ENCODE results near the gene PRDM2. TPM values are rescaled to one million over a fixed set of nuclear protein-coding genes. Genes with fewer than 3 reads are reported as not detected.

Gene PRDM2
- polyA plus RNA-seq, 3 donors: 4.1 to 22.5 (median 7.6) TPM

DNA sequence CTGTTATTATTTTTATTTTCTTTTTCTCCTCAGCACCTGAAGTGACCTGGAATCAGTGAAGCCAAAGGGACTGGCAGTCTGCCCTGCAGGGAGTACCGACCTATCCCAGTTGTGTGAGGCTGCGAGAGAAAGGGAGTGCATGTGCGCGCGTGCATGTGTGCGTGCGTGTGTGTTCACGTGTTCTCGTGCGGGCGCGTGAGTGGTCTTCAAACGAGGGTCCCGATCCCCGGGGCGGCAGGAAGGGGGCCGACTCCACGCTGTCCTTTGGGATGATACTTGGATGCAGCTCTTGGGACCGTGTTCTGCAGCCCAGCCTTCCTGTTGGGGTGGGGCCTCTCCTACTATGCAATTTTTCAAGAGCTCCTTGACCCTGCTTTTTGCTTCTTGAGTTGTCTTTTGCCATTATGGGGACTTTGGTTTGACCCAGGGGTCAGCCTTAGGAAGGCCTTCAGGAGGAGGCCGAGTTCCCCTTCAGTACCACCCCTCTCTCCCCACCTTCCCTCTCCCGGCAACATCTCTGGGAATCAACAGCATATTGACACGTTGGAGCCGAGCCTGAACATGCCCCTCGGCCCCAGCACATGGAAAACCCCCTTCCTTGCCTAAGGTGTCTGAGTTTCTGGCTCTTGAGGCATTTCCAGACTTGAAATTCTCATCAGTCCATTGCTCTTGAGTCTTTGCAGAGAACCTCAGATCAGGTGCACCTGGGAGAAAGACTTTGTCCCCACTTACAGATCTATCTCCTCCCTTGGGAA, 123.3 kb downstream of the PRDM2 start:
- H3K27ac ChIP-seq (ENCODE audit: low read depth in 1 of 2, low read length in 2 of 2): no peak overlapping the region
- no peaks in the 10 kb centered on the region for H4K20me1 ChIP-seq (ENCODE audit: insufficient read depth, low read length)
- H3K4me1 ChIP-seq (ENCODE audit: control insufficient read depth in 1 of 2, insufficient read depth in 2 of 2, low read length in 2 of 2): peaks cover 0 to 4% of the 10 kb centered on the region in 2 donors
- WGBS (ENCODE audit: insufficient coverage): 96% methylated on average over 22 of the region's 24 CpGs
- Mint-ChIP-seq H3K4me1 (peaks cover 9% of the 10 kb centered on the region), H3K27ac (peak overlapping the region in 1 of 7 donors; percentile 38), H3K27me3 (ENCODE audit: low read depth in 3 of 3) (peaks cover 0 to 4% (median 0%) of the 10 kb centered on the region in 3 donors), H3K4me3 (no peak overlapping the region), H3K36me3 (peaks cover 43 to 49% of the 10 kb centered on the region in 2 donors), H3K9me3 (peaks cover 0 to 2% (median 0%) of the 10 kb centered on the region in 7 donors)
- H3K27me3 ChIP-seq (ENCODE audit: control insufficient read depth in 2 of 2, insufficient read depth in 2 of 2, low read length in 2 of 2): no peaks in the 10 kb centered on the region
- no peak overlapping the region for H2AFZ ChIP-seq (ENCODE audit: insufficient read depth, low read depth, low read length, poor library complexity, severe bottlenecking)
- TF ChIP-seq, protein P1, sequence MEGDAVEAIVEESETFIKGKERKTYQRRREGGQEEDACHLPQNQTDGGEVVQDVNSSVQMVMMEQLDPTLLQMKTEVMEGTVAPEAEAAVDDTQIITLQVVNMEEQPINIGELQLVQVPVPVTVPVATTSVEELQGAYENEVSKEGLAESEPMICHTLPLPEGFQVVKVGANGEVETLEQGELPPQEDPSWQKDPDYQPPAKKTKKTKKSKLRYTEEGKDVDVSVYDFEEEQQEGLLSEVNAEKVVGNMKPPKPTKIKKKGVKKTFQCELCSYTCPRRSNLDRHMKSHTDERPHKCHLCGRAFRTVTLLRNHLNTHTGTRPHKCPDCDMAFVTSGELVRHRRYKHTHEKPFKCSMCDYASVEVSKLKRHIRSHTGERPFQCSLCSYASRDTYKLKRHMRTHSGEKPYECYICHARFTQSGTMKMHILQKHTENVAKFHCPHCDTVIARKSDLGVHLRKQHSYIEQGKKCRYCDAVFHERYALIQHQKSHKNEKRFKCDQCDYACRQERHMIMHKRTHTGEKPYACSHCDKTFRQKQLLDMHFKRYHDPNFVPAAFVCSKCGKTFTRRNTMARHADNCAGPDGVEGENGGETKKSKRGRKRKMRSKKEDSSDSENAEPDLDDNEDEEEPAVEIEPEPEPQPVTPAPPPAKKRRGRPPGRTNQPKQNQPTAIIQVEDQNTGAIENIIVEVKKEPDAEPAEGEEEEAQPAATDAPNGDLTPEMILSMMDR (IDR thresholded peaks at IDR 0.05): no peak
- intact Hi-C loops (cut with micrococcal nuclease): no loop called here
- no peaks in the 10 kb centered on the region for H3K79me2 ChIP-seq (ENCODE audit: insufficient read depth, low read length)
- H3K4me2 ChIP-seq (replicated peaks; ENCODE audit: extremely low read depth, low read length, poor library complexity, severe bottlenecking): no peak overlapping the region
- H3K9ac ChIP-seq (ENCODE audit: insufficient read depth, low read length, poor library complexity, severe bottlenecking): no peak overlapping the region
- no peaks in the 10 kb centered on the region for H3K9me3 ChIP-seq (replicated peaks in 1 of 2; ENCODE audit: control insufficient read depth in 1 of 2, insufficient read depth in 1 of 2, low read length in 2 of 2)
- H3K4me3 ChIP-seq (replicated peaks in 1 of 3; ENCODE audit: low read depth in 2 of 3, low read length in 3 of 3): no peak overlapping the region
- no peak for DNase-seq
- peaks cover 8 to 37% of the 10 kb centered on the region in 2 donors for H3K36me3 ChIP-seq (replicated peaks in 1 of 2; ENCODE audit: control insufficient read depth in 1 of 2, insufficient read depth in 2 of 2, low read length in 2 of 2)

DNA sequence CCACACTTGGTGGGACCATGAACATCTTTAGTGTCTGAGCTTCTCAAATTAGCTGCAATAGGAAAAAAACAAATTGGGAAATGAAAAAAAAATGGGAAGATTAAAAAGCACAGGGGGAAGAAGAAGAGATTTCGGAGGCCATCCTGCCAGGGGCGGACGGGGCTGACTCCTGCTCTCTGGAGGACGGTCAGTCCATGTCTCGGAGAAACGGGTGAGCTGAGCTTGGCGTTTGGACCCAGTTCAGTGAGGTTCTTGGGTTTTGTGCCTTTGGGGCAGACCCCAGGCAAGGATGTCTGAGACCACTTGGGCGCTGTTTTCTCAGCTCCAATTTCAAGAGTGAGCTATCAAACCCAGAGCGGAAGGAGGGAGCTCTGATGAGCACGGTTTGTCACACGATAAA, 123.9 kb downstream of the PRDM2 start:
- Histone ChIP-seq H3K79me2 (ENCODE audit: insufficient read depth, low read length) (no peaks in the 10 kb centered on the region), H3K9me3 (replicated peaks in 1 of 2; ENCODE audit: control insufficient read depth in 1 of 2, insufficient read depth in 1 of 2, low read length in 2 of 2) (no peaks in the 10 kb centered on the region), H3K27ac (ENCODE audit: low read depth in 1 of 2, low read length in 2 of 2) (no peak overlapping the region), H3K9ac (ENCODE audit: insufficient read depth, low read length, poor library complexity, severe bottlenecking) (no peak overlapping the region), H3K4me3 (replicated peaks in 1 of 3; ENCODE audit: low read depth in 2 of 3, low read length in 3 of 3) (no peak overlapping the region), H3K36me3 (replicated peaks in 1 of 2; ENCODE audit: control insufficient read depth in 1 of 2, insufficient read depth in 2 of 2, low read length in 2 of 2) (peaks cover 8 to 33% of the 10 kb centered on the region in 2 donors), H2AFZ (ENCODE audit: insufficient read depth, low read depth, low read length, poor library complexity, severe bottlenecking) (no peak overlapping the region), H3K4me2 (replicated peaks; ENCODE audit: extremely low read depth, low read length, poor library complexity, severe bottlenecking) (no peak overlapping the region), H3K27me3 (ENCODE audit: control insufficient read depth in 2 of 2, insufficient read depth in 2 of 2, low read length in 2 of 2) (no peaks in the 10 kb centered on the region), H4K20me1 (ENCODE audit: insufficient read depth, low read length) (no peaks in the 10 kb centered on the region), H3K4me1 (ENCODE audit: control insufficient read depth in 1 of 2, insufficient read depth in 2 of 2, low read length in 2 of 2) (peaks cover 0 to 4% of the 10 kb centered on the region in 2 donors)
- TF ChIP-seq, protein P1 (IDR thresholded peaks at IDR 0.05): no peak
- no peak for DNase-seq
- H3K36me3 Mint-ChIP-seq: peaks cover 40 to 45% of the 10 kb centered on the region in 2 donors
- H3K4me1 Mint-ChIP-seq: peaks cover 9% of the 10 kb centered on the region
- intact Hi-C loops (cut with micrococcal nuclease): no loop called here
- H3K9me3 Mint-ChIP-seq: peaks cover 0 to 2% (median 0%) of the 10 kb centered on the region in 7 donors
- peaks cover 0 to 5% (median 4%) of the 10 kb centered on the region in 3 donors for H3K27me3 Mint-ChIP-seq (ENCODE audit: low read depth in 3 of 3)
- H3K4me3 Mint-ChIP-seq: no peak overlapping the region
- WGBS (ENCODE audit: insufficient coverage): 93% methylated on average over 9 of the region's 11 CpGs
- H3K27ac Mint-ChIP-seq: peak overlapping the region in 2 of 7 donors; percentile 15 to 38

Data from CD14-positive monocyte (primary cell).